22Rv1 (cell line): ENCODE results near the gene GRM7.

Source experiments
- CTCF ChIP-seq: fragments of 450-650 bp; IDR thresholded peaks from 2 replicates; pipeline ENCODE4 v1.5.1; 2017; ENCODE audit warnings: mild to moderate bottlenecking
- ZFX ChIP-seq: fragments of 450-650 bp; IDR thresholded peaks from 2 replicates; pipeline ENCODE4 v1.6.1; 2017; ENCODE audit warnings: antibody characterized with exemption, borderline replicate concordance

DNA sequence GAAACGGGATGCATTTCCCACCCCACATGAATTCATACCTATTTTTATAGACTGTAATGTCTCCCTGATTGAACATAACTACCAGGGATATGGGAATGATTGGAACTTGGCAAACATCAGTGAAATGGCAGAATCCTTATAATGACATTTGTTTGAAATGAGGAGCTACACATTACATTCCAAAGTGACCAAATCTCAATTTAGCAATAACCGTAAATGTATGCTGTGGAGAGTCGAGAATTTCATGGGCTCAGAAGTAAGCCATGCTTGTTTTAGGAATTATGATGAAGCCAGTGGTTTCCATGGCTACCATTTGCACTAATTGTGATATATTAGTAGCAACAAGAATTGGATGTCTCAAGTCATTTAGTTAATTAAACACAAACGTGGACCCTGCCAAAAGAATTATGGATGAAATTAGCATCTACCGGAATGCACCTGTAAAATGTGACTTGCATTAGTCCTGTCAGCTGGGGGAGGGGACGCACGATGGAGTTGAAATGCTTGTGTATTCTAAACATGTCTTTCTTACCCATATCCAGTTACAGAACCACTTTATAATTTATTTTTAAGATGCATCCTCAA is 760.2 kb downstream of the GRM7 start:
- TF ChIP-seq CTCF (no peak), ZFX (no peak)
